ENCODE results near the gene MKNK2. TPM values are rescaled to one million over a fixed set of nuclear protein-coding genes. Genes with fewer than 3 reads are reported as not detected.

The MKNK2 gene
- total and polyA plus RNA-seq, 2 donors (not counting 3 experiments of a cell fraction or from before 2014, with no cell fraction given) = 65.1 to 86.1 TPM

DNA sequence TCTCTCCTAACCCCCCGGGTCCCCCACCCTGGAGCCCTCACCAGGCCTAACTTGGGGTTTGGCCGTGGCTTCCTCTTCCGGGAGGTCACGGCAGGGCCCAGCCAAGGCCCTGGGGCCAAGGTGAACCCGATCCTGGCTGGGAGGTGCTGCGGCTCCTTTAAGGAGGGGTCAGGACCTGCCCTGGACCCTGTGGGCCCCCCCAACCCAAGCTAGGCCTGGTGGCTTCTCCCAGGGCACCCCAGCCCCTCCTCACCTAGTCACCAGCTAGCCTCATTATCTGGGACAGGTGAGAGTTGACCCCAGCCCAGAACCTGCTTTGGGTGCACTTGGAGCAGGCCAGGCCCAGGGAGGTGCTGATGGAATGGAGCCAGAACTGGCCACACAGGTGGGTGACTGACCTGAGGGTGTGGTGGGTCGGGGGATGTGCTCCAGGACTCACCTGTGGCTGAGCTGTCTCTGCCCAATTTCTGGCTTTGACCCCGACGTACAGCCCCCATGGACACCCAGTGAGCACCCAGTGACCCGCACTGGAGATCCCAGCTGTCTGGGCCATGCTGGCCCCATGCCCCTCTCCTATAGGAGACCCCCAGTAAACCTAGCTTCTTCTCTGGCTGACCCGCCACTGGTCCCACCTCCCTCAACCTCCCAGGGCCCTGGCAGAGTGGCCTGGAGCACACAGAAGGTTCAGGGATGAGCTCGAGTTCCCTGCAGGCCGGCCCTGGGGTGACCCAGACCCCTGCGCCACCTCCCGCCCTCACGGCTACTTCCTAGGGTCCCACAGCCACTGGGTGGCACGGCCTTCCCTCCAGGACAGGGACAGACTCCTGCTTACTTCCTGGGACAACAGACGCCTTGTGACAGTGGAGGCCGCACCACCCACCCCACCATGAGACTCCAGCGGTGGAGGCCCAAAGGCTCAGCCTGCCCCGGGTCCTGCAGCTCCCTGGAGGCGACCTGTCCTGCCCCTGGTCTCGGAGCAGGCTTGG is 6.7 kb upstream of the MKNK2 start:
- ChIA-PET CTCF (no interaction called here), POLR2A (no interaction called here)
- no peaks in the 10 kb centered on the region for H3K9me3 ChIP-seq (replicated peaks; ENCODE audit: control insufficient read depth, insufficient read depth, low read length)
- peaks cover 28% of the 10 kb centered on the region for H3K4me1 ChIP-seq (ENCODE audit: control insufficient read depth, extremely low read depth, insufficient read depth, low read length)
- H3K9ac ChIP-seq (replicated peaks; ENCODE audit: extremely low read depth, insufficient read depth, low read length) = no peak overlapping the region
- intact Hi-C loops (cut with micrococcal nuclease) (no loop called here), dilution Hi-C loops (cut with MboI; ENCODE audit: extremely low pct_ligation_motif_present, low sequenced_read_pairs) (no loop called here)
- H3K79me2 ChIP-seq (ENCODE audit: control insufficient read depth, insufficient read depth, low read length) = no peaks in the 10 kb centered on the region
- no peaks in the 10 kb centered on the region for H3K9me1 ChIP-seq (replicated peaks; ENCODE audit: control insufficient read depth, extremely low read depth, insufficient read depth, low read length)
- no peaks in the 10 kb centered on the region for H4K20me1 ChIP-seq (replicated peaks; ENCODE audit: control insufficient read depth, extremely low read depth, insufficient read depth, low read length)
- H2AFZ ChIP-seq (ENCODE audit: low read depth, low read length) = no peak overlapping the region
- H3K27ac ChIP-seq (ENCODE audit: insufficient read depth, low read depth, low read length) = no peak overlapping the region
- no TSS peak for BruUV-seq (replicated peaks)
- no peaks in the 10 kb centered on the region for H3K36me3 ChIP-seq (ENCODE audit: control insufficient read depth in 2 of 2, extremely low read depth in 1 of 2, insufficient read depth in 2 of 2, low read length in 2 of 2)
- no peak overlapping the region for H3K4me2 ChIP-seq (ENCODE audit: insufficient read depth, low read length)
- DNase-seq (ENCODE audit: low read depth, low spot score) (no peak), FAIRE-seq (no peak)
- H3K27me3 ChIP-seq (ENCODE audit: control insufficient read depth in 2 of 2, insufficient read depth in 2 of 2, low read length in 2 of 2) = no peaks in the 10 kb centered on the region
- TF ChIP-seq POLR2AphosphoS5 (IDR thresholded peaks at IDR 0.05; ENCODE audit: insufficient read depth, low read depth, low read length) (no peak), MYC (IDR thresholded peaks at IDR 0.05; ENCODE audit: low read depth, low read length) (no peak), POLR2A (IDR thresholded peaks at IDR 0.05; ENCODE audit: low read depth, low read length) (no peak), EZH2 (IDR thresholded peaks at IDR 0.05; ENCODE audit: borderline replicate concordance, low read depth, low read length, severe bottlenecking) (no peak), MAX (IDR thresholded peaks at IDR 0.05; ENCODE audit: insufficient read depth, insufficient read length) (no peak), JUN (IDR thresholded peaks at IDR 0.05; ENCODE audit: borderline replicate concordance, insufficient read depth, insufficient read length, low read depth) (no peak), FOS (IDR thresholded peaks at IDR 0.05; ENCODE audit: borderline replicate concordance, insufficient read depth, low read length) (no peak)
- TF ChIP-seq, protein P1, sequence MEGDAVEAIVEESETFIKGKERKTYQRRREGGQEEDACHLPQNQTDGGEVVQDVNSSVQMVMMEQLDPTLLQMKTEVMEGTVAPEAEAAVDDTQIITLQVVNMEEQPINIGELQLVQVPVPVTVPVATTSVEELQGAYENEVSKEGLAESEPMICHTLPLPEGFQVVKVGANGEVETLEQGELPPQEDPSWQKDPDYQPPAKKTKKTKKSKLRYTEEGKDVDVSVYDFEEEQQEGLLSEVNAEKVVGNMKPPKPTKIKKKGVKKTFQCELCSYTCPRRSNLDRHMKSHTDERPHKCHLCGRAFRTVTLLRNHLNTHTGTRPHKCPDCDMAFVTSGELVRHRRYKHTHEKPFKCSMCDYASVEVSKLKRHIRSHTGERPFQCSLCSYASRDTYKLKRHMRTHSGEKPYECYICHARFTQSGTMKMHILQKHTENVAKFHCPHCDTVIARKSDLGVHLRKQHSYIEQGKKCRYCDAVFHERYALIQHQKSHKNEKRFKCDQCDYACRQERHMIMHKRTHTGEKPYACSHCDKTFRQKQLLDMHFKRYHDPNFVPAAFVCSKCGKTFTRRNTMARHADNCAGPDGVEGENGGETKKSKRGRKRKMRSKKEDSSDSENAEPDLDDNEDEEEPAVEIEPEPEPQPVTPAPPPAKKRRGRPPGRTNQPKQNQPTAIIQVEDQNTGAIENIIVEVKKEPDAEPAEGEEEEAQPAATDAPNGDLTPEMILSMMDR (IDR thresholded peaks at IDR 0.05; ENCODE audit: extremely low read depth in 1 of 2, insufficient read depth in 1 of 2, low read depth in 1 of 2, low read length in 2 of 2) = no peak
- H3K4me3 ChIP-seq (replicated peaks in 1 of 3; ENCODE audit: insufficient read depth in 1 of 3, low read depth in 1 of 3, low read length in 3 of 3) = no peak overlapping the region

Data from endothelial cell of umbilical vein (primary cell).